HepG2 (cell line): ENCODE results near the gene AP1M1. TPM values are rescaled to one million over a fixed set of nuclear protein-coding genes. Genes with fewer than 3 reads are reported as not detected.

Experiments
- JUNB ChIP-seq: sonication (generic); formaldehyde crosslinking; IDR thresholded peaks from 2 replicates; pipeline ENCODE4 v1.8.0; 2022; ENCODE audit warnings: missing genetic modification reagents, mild to moderate bottlenecking, borderline replicate concordance
- MAF1 ChIP-seq: sonication (generic); formaldehyde crosslinking; IDR thresholded peaks from 2 replicates; pipeline ENCODE4 v1.5.0; 2020; ENCODE audit warnings: missing genetic modification reagents, borderline replicate concordance
- MZF1 ChIP-seq: sonication (generic); formaldehyde crosslinking; IDR thresholded peaks from 2 replicates; pipeline ENCODE4 v1.8.1; 2023; ENCODE audit warnings: mild to moderate bottlenecking, missing genetic modification reagents, borderline replicate concordance
- NFRKB ChIP-seq: fragments of 450-650 bp; IDR thresholded peaks from 2 replicates; pipeline ENCODE4 v1.6.1; 2017
- PITX1 ChIP-seq: sonication (generic); formaldehyde crosslinking; IDR thresholded peaks from 2 replicates; pipeline ENCODE4 v1.5.1; 2020; ENCODE audit warnings: mild to moderate bottlenecking, missing genetic modification reagents
- REPIN1 ChIP-seq: sonication (generic); formaldehyde crosslinking; IDR thresholded peaks from 2 replicates; pipeline ENCODE4 v1.8.0; 2022; ENCODE audit warnings: missing genetic modification reagents, low read depth, mild to moderate bottlenecking, borderline replicate concordance
- polyA plus RNA-seq, 8 experiments: library from polyadenylated mRNA; depleted of rRNA in 3 of 8; stranded (reverse) in 7 of 8; unstranded in 1 of 8; fragments of >200 nt; fragmentation: Illumina TruSeq in 4 of 8; extraction: Trizol in 4 of 8; gene quantifications; 2 replicates each; pipeline versions ENCODE4 v1.2.1 to v1.2.3, GENCODE V29; 2011 to 2016; ENCODE audit warnings: low read depth in 4 of 8, missing spikeins in 1 of 8, mixed read lengths in 1 of 8; ENCODE audit not compliant: insufficient read depth in 1 of 8
- total RNA-seq, 5 experiments: library from RNA; depleted of rRNA; stranded (reverse); fragments of >200 nt; fragmentation: Illumina TruSeq; extraction: Trizol; gene quantifications; 2 replicates each; pipeline ENCODE4 v1.2.3, GENCODE V29; 2016; ENCODE audit warnings: low read depth in 1 of 5
- TF ChIP-seq, protein P1 (sequence below): IDR thresholded peaks from 2 replicates; pipeline ENCODE4 v1.6.1; 2016; ENCODE audit warnings: mild to moderate bottlenecking
- TF ChIP-seq, protein P2 (sequence below), 2 experiments: fragments of 450-650 bp in 1 of 2; sonication (generic) in 1 of 2; formaldehyde crosslinking in 1 of 2; IDR thresholded peaks; 2 replicates each; pipeline versions ENCODE4 v1.6.1 to v1.8.0; 2016 to 2022; ENCODE audit warnings: antibody characterized with exemption in 1 of 2, mild to moderate bottlenecking in 1 of 2, missing genetic modification reagents in 1 of 2

The AP1M1 gene
- total and polyA plus RNA-seq, 2 of the 13 experiments (the other 11 are each of a cell fraction or from before 2014, with no cell fraction given) = 34.4 to 46.1 TPM

DNA sequence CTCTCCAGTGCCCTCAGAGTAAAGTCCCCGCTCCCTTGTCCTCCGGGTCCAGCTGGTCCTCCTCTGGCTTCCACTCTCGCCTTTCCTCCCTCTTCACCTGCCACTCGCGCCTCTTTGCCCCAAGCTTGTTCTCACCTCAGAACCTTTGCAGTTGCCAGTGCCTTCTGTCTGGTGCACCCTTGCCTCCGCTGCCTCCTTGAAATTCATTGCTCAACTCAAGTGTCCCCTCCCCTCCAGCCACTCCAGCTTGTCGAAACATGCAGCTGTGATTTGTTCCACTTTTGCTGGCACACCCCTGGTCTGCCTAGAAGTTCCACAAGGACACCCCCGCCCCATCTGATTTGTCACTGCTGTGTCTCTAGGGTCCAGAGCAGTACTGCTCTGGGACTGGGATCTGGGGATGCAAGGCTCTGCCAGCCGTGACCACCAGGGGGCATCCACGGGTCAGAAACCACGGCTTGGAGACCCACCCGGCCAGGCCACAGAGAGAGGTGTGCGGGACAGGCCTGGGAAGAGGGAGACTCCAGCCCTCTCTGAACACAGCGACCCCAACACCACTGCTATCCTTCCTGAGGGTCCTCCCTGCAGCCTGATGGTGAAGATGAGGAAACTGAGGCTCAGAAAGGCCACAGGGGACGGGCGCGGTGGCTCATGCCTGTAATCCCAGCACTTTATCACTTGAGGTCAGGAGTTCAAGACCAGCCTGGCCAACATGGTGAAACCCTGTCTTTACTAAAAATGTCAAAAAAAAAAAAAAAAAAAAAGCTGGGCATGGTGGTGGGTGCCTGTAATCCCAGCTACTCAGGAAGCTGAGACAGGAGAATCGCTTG, 49.9 kb downstream of the AP1M1 start (continued):
- TF ChIP-seq, protein P1, sequence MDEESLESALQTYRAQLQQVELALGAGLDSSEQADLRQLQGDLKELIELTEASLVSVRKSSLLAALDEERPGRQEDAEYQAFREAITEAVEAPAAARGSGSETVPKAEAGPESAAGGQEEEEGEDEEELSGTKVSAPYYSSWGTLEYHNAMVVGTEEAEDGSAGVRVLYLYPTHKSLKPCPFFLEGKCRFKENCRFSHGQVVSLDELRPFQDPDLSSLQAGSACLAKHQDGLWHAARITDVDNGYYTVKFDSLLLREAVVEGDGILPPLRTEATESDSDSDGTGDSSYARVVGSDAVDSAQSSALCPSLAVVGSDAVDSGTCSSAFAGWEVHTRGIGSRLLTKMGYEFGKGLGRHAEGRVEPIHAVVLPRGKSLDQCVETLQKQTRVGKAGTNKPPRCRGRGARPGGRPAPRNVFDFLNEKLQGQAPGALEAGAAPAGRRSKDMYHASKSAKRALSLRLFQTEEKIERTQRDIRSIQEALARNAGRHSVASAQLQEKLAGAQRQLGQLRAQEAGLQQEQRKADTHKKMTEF = no peak
- TF ChIP-seq MAF1 (no peak), PITX1 (CRISPR knock-in tag) (peak; percentile 38; the same call in 1 of the 2 replicates), NFRKB (no peak), MZF1 (no peak), REPIN1 (peak; percentile 34; the same call in 1 of the 2 replicates), JUNB (no peak)
- TF ChIP-seq, protein P2, sequence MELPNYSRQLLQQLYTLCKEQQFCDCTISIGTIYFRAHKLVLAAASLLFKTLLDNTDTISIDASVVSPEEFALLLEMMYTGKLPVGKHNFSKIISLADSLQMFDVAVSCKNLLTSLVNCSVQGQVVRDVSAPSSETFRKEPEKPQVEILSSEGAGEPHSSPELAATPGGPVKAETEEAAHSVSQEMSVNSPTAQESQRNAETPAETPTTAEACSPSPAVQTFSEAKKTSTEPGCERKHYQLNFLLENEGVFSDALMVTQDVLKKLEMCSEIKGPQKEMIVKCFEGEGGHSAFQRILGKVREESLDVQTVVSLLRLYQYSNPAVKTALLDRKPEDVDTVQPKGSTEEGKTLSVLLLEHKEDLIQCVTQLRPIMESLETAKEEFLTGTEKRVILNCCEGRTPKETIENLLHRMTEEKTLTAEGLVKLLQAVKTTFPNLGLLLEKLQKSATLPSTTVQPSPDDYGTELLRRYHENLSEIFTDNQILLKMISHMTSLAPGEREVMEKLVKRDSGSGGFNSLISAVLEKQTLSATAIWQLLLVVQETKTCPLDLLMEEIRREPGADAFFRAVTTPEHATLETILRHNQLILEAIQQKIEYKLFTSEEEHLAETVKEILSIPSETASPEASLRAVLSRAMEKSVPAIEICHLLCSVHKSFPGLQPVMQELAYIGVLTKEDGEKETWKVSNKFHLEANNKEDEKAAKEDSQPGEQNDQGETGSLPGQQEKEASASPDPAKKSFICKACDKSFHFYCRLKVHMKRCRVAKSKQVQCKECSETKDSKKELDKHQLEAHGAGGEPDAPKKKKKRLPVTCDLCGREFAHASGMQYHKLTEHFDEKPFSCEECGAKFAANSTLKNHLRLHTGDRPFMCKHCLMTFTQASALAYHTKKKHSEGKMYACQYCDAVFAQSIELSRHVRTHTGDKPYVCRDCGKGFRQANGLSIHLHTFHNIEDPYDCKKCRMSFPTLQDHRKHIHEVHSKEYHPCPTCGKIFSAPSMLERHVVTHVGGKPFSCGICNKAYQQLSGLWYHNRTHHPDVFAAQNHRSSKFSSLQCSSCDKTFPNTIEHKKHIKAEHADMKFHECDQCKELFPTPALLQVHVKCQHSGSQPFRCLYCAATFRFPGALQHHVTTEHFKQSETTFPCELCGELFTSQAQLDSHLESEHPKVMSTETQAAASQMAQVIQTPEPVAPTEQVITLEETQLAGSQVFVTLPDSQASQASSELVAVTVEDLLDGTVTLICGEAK (IDR thresholded peaks at IDR 0.05) = no peak
- TF ChIP-seq, protein P2 (CRISPR knock-in tag; IDR thresholded peaks at IDR 0.05) = no peak
- TF ChIP-seq, all 625 proteins: peak for 37
